Activated T-cell treated with anti-CD3 and anti-CD28 coated beads, Interleukin-2, amount 50 U/mL, for 72 hours (primary cell): Measurements from ENCODE around the gene CCDC127. TPM values are rescaled to one million over a fixed set of nuclear protein-coding genes. Genes with fewer than 3 reads are reported as not detected.

Experiments used
- ATAC-seq, 2 donors: fragments of 150-1000 bp; cut with Tn5 transposase; replicated peaks in 1 of 2; 2 replicates each; pipeline ENCODE4 v1.10.0; 2021; ENCODE audit warnings: moderate library complexity in 2 of 2, mild to moderate bottlenecking in 1 of 2
- DNase-seq, 2 donors: peaks; one replicate each; pipeline ENCODE4 v3.0.0; 2021 to 2022; ENCODE audit warnings: mixed read lengths in 1 of 2
- H3K27ac Mint-ChIP-seq: one replicate; pipeline ENCODE4 v1.8.0; 2022; ENCODE audit warnings: mild to moderate bottlenecking, moderate library complexity, mixed read lengths
- H3K27me3 Mint-ChIP-seq: one replicate; pipeline ENCODE4 v1.8.0; 2022; ENCODE audit warnings: low read depth, mixed read lengths
- H3K36me3 Mint-ChIP-seq, 2 donors: one replicate each; pipeline ENCODE4 v1.8.0; 2022; ENCODE audit warnings: mixed read lengths in 2 of 2, mild to moderate bottlenecking in 1 of 2; ENCODE audit not compliant: insufficient read depth in 2 of 2
- H3K4me1 Mint-ChIP-seq: one replicate; pipeline ENCODE4 v1.8.0; 2022; ENCODE audit warnings: low read depth, mixed read lengths
- H3K4me3 Mint-ChIP-seq, 2 donors: one replicate each; pipeline ENCODE4 v1.8.0; 2022; ENCODE audit warnings: mild to moderate bottlenecking in 2 of 2, mixed read lengths in 2 of 2, moderate library complexity in 2 of 2
- H3K9me3 Mint-ChIP-seq, 2 donors: one replicate each; pipeline ENCODE4 v1.8.0; 2022; ENCODE audit warnings: mixed read lengths in 2 of 2
- total RNA-seq, 2 donors: library from RNA; stranded (reverse); gene quantifications; one replicate each; pipeline ENCODE4 v1.2.3, GENCODE V29; 2022

CCDC127 gene
- total RNA-seq, 2 donors from 2014 or later = 6.7 to 8.5 TPM

- DNase-seq (no peak), ATAC-seq (no peak)
- Mint-ChIP-seq H3K36me3 (peaks cover 7 to 21% of the 10 kb centered on the region in 2 donors), H3K4me1 (peaks cover 12% of the 10 kb centered on the region), H3K27ac (no peak overlapping the region), H3K9me3 (no peaks in the 10 kb centered on the region), H3K27me3 (no peaks in the 10 kb centered on the region), H3K4me3 (no peak overlapping the region)
Measured at GRCh38 chr5:206927-207536, 10.9 kb downstream of the CCDC127 start.

GRCh38 chr5:206406-206805 lies 11.5 kb downstream of the CCDC127 start:
- ATAC-seq = no peak

DNA sequence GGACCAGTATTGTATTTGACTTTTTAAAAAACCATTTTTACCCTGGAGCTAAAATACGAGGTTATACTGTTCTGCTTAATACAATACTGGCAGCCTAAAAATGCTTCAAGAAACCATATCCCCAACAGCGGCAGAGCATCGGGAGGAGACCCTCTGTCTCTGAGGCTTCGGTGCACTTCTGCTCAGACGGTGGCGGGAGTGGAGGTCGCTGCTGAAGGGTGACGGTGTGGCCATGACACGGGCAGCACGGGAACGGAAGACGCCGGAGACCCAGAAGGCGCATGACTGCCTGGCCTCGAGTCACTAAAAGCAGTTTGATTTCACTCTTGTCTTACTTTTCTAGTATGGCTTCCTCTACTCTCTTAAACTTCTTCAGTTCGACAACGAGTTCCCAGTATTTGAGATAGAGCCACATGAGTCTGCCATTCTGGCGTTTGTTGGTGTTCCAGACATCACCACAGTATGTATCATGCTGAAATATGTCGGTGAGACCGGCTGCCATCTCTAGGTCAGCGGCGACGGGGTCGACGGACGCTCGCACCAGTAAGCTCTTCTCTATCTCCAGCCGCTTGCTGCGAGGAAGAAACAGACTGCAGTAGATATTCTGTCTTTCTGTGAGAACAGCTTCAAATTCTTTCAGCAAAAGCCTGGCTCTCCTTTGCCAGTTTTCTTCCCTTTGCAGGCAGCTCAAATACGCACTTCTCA lies 12.8 kb downstream of the CCDC127 start:
- Mint-ChIP-seq H3K4me1 (peaks cover 7% of the 10 kb centered on the region), H3K27ac (no peak overlapping the region), H3K36me3 (peaks cover 7 to 21% of the 10 kb centered on the region in 2 donors), H3K27me3 (no peaks in the 10 kb centered on the region), H3K9me3 (no peaks in the 10 kb centered on the region), H3K4me3 (no peak overlapping the region)
- DNase-seq (no peak), ATAC-seq (no peak)

More at GRCh38 chr5:206406-206805, 11.5 kb downstream of the CCDC127 start:
- H3K27me3 Mint-ChIP-seq = no peaks in the 10 kb centered on the region
- no peak overlapping the region for H3K4me3 Mint-ChIP-seq
- no peak for DNase-seq
- no peak overlapping the region for H3K27ac Mint-ChIP-seq
- H3K36me3 Mint-ChIP-seq = peaks cover 7 to 21% of the 10 kb centered on the region in 2 donors
- no peaks in the 10 kb centered on the region for H3K9me3 Mint-ChIP-seq
- peaks cover 12% of the 10 kb centered on the region for H3K4me1 Mint-ChIP-seq

GRCh38 chr5:204462-204861 lies 13.5 kb downstream of the CCDC127 start:
- no peaks in the 10 kb centered on the region for H3K9me3 Mint-ChIP-seq
- no peaks in the 10 kb centered on the region for H3K27me3 Mint-ChIP-seq
- H3K27ac Mint-ChIP-seq = no peak overlapping the region
- H3K4me1 Mint-ChIP-seq = peaks cover under 1% of the 10 kb centered on the region
- H3K36me3 Mint-ChIP-seq = peaks cover 7 to 21% of the 10 kb centered on the region in 2 donors
- H3K4me3 Mint-ChIP-seq = no peak overlapping the region
- no peak for ATAC-seq
- DNase-seq = no peak

DNA sequence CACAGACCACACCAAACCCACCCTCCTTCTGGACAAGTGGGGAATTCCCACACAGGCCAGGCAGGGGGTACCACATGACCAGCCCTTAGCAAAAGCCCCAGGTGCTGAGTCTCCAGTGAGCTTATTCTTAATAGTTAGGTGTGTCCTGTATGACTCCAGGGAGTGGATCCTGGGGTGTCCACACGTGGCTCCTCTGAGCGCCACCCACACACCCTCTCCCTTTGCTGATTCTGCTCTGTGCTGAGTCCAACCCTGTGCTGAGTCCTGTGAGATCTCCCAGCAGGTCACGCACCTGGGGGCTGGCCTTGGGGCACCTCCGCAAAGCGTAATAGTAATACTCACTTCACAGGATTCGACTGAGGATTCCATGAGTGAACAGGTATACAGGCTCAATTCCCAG lies 14.0 kb downstream of the CCDC127 start:
- H3K36me3 Mint-ChIP-seq = peaks cover 7 to 21% of the 10 kb centered on the region in 2 donors
- no peak overlapping the region for H3K4me3 Mint-ChIP-seq

DNA sequence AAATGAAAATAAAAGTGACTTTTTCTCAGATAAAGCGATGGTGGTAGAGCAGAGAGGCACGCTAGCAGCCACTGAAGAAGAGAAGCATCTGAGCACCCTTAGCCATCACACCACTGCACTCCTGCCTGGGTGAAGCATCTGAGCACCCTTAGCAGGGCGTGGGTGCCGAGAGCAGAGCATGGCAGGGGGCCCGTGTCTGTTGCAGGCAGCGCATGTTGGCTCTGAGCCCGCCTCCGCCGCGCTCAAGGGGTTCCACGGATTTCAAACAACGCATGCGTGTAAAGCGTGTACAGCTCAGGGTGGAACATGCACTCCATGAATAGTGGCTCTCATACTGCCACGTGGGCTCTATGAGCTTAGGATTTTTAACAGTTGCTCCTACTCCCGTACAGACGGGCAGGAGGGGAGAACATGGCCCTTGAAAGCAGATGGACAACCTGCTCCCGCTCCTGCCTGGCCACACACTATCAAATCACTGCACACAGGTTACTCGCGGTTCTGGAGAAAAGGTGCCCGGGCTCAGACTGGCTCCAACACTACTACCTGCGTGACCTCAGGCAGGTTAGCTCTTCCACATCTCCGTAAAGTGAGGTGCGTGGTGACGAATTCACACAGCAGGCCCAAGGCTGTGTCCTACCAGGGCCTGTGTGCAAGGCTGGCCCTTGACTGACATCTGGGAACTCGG lies 14.6 kb downstream of the CCDC127 start:
- Mint-ChIP-seq H3K4me3 (no peak overlapping the region), H3K27ac (no peak overlapping the region), H3K4me1 (no peaks in the 10 kb centered on the region), H3K9me3 (no peaks in the 10 kb centered on the region), H3K27me3 (no peaks in the 10 kb centered on the region), H3K36me3 (peaks cover 7 to 21% of the 10 kb centered on the region in 2 donors)
- ATAC-seq (no peak), DNase-seq (no peak)

More for the DNA sequence above, 14.0 kb downstream of the CCDC127 start:
- Mint-ChIP-seq H3K27me3 (no peaks in the 10 kb centered on the region), H3K9me3 (no peaks in the 10 kb centered on the region), H3K4me1 (no peaks in the 10 kb centered on the region), H3K27ac (no peak overlapping the region)
- DNase-seq = no peak
- no peak for ATAC-seq

DNA sequence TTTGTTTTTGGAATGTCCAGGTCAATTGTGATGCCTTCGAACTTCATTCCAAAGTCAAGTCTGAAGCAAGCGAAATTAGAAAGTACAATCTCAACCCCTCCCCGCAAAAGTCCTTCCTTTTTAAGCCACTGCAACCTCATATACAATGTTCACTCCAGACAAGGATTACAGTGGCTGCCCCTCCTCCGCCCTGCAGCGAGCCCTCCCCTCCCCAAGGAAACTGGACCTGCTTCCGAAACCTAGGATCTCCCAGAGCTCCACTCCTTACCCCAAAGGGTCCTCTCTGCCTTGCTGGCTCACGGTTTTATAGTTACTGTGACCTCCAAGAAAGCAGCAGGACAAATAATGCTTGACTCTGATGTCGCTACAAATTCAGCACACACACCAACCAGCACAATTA lies 16.3 kb downstream of the CCDC127 start:
- Mint-ChIP-seq H3K4me3 (no peak overlapping the region), H3K27me3 (no peaks in the 10 kb centered on the region), H3K36me3 (peaks cover 3 to 14% of the 10 kb centered on the region in 2 donors), H3K27ac (no peak overlapping the region), H3K9me3 (no peaks in the 10 kb centered on the region), H3K4me1 (no peaks in the 10 kb centered on the region)
- DNase-seq (no peak), ATAC-seq (no peak)

DNA sequence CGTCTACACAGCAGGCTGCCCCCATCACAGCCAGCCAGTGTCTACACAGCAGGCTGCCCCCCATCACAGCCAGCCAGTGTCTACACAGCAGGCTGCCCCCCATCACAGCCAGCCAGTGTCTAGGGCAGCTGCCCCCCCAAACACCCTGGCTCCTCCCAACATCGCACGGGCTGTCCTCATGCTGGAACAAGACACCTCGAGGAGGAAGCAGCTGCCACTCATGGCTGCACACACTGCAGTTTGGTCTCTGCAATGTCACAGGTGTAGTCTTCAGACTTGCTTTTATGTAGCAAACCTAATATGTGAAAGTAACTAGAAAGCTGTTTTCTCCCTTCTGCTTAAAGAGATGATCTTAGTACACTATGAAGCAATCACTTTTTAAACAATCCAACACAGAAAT lies 17.0 kb downstream of the CCDC127 start:
- no peak overlapping the region for H3K27ac Mint-ChIP-seq
- no peaks in the 10 kb centered on the region for H3K4me1 Mint-ChIP-seq
- ATAC-seq (no peak), DNase-seq (no peak)
- H3K27me3 Mint-ChIP-seq = no peaks in the 10 kb centered on the region
- H3K4me3 Mint-ChIP-seq = no peak overlapping the region
- peaks cover 3 to 14% of the 10 kb centered on the region in 2 donors for H3K36me3 Mint-ChIP-seq
- H3K9me3 Mint-ChIP-seq = no peaks in the 10 kb centered on the region

DNA sequence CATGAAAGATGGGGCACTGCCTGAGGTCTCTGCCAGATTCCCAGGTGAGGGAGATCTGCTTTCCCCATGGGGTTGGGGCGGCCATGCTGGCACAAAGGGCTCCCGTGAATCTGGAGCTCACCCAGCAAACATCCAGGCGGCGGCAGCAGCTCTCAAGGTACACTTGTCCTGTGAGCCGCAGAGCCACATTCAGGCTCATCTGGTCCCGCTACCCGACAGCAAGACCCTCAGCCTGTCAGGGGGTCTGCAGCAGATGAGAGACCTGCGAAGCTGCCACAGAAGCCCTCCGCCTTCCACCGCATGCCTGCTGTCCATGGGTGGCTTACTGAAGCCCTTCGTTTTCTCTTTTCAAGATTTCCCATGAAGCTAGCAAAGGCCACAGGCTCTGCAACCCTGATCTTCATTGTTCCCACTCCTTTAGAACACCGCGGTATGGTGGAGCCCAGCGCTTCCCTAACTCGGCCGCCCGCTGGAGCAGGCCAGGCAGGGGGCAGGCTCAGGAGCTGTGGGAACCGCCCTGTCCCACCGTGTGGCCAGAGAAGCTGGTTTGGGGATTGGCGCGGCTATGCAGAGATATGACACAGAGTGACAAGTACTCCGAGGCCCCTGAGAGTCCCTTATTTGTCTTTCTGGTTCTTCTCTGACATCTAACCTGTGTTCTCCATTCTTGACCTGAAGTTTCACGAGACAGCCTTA lies 17.9 kb downstream of the CCDC127 start:
- Mint-ChIP-seq H3K27me3 (no peaks in the 10 kb centered on the region), H3K4me3 (no peak overlapping the region)

GRCh38 chr5:199197-199949 lies 18.6 kb downstream of the CCDC127 start:
- Mint-ChIP-seq H3K4me1 (no peaks in the 10 kb centered on the region), H3K27me3 (no peaks in the 10 kb centered on the region), H3K9me3 (no peaks in the 10 kb centered on the region), H3K36me3 (peaks cover 0 to under 1% of the 10 kb centered on the region in 2 donors), H3K27ac (no peak overlapping the region), H3K4me3 (no peak overlapping the region)
- ATAC-seq = no peak
- DNase-seq = no peak

More for the DNA sequence above, 17.9 kb downstream of the CCDC127 start:
- Mint-ChIP-seq H3K4me1 (no peaks in the 10 kb centered on the region), H3K27ac (no peak overlapping the region), H3K9me3 (no peaks in the 10 kb centered on the region), H3K36me3 (peaks cover 2 to 6% of the 10 kb centered on the region in 2 donors)
- ATAC-seq = no peak
- no peak for DNase-seq

- Mint-ChIP-seq H3K4me3 (no peak overlapping the region), H3K4me1 (no peaks in the 10 kb centered on the region), H3K27me3 (no peaks in the 10 kb centered on the region), H3K36me3 (no peaks in the 10 kb centered on the region), H3K9me3 (no peaks in the 10 kb centered on the region), H3K27ac (no peak overlapping the region)
- DNase-seq (no peak), ATAC-seq (no peak)
Measured at GRCh38 chr5:198516-199196, 19.3 kb downstream of the CCDC127 start.

- ATAC-seq (peak in 1 of 2 donors; percentile 25), DNase-seq (no peak)
- H3K4me1 Mint-ChIP-seq = no peaks in the 10 kb centered on the region
- H3K4me3 Mint-ChIP-seq = no peak overlapping the region
- H3K36me3 Mint-ChIP-seq = no peaks in the 10 kb centered on the region
- H3K27me3 Mint-ChIP-seq = no peaks in the 10 kb centered on the region
- no peaks in the 10 kb centered on the region for H3K9me3 Mint-ChIP-seq
- H3K27ac Mint-ChIP-seq = no peak overlapping the region
Measured at GRCh38 chr5:197892-198489, 20.0 kb downstream of the CCDC127 start.
